ENCODE data around the gene NFIC. TPM values are rescaled to one million over a fixed set of nuclear protein-coding genes. Genes with fewer than 3 reads are reported as not detected.
A peak's percentile ranks its signal among the peaks of the same experiment; 100 is the strongest.
"Not testable (repeated sequence)": the region's sequence is repeated elsewhere in the genome, so short reads cannot be mapped to it uniquely, and the experiment has no call there.

Gene NFIC
- 4.8 and 5.8 TPM in 2 replicates for total RNA-seq (2014; rRNA removed; shearing (Covaris generic))
- polyA plus RNA-seq (2015; cell fraction: cytosol; rRNA removed) = 24.4 and 27.1 TPM in 2 replicates
- 4.1 and 4.8 TPM in 2 replicates for polyA plus RNA-seq (2015; cell fraction: nucleus; rRNA removed)

DNA sequence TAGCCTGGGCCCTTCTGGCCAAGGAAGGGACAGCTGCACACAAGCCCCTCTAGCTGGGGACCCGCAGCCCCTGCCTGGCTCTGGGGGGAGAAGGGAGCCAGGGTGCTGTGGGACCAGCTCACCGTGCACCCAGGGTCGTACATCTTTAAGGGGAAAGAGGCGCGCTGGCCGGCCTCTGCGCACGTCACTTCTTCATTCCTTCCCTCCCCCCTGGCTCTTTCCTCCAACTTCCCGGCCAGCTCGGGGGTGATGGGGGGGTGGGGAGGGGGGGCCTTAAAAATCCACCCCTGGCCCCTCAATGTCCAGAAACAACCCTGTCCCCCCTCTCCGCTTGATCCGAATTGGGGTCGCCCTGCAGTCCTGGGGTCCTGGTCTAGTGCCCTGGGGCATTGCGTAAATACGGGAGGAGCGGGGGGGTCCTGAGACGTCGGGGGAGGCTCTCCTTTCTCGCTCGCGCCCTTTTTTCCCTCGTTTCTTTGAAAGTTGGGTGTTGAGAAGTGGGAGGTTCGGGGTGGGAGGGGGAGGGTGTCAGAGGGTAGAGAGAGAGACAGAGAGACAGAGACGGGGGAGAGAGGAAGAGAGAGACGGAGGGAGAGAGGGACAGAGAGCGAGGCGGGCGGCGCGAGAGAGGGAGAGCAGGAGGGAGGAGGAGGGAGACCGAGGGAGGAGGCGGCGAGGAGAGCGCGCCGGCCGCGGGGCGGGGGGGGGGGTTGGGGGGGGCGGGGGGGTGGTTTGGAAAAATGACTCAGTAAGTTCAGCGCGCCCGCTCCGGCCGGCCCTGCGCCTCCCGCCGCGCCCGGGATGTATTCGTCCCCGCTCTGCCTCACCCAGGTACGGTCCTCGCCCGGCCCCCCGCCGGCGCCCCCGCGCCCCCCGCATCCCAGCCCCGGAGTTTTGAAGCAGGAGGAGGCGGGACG lies at the start of gene NFIC:
Gene NFIC (plus strand): TSS at position 748 of the 917 bp plus-strand sequence. CDS start 54 bp downstream, at position 802.
- in situ Hi-C loops (cut with HindIII; ENCODE audit: low pct_unique_long_range_greater_than_20kb, low sequenced_read_pairs) = no loop called here

GRCh38 chr19:3316659-3317207 lies 49.6 kb upstream of the NFIC start:
- DNase-seq (ENCODE audit: low read depth, low spot score) = no peak
- in situ Hi-C loops (cut with HindIII; ENCODE audit: low pct_unique_long_range_greater_than_20kb, low sequenced_read_pairs) = no loop called here

More for the DNA sequence above, at the start of gene NFIC:
- DNase-seq (ENCODE audit: low read depth, low spot score) = peak; percentile 33

DNA sequence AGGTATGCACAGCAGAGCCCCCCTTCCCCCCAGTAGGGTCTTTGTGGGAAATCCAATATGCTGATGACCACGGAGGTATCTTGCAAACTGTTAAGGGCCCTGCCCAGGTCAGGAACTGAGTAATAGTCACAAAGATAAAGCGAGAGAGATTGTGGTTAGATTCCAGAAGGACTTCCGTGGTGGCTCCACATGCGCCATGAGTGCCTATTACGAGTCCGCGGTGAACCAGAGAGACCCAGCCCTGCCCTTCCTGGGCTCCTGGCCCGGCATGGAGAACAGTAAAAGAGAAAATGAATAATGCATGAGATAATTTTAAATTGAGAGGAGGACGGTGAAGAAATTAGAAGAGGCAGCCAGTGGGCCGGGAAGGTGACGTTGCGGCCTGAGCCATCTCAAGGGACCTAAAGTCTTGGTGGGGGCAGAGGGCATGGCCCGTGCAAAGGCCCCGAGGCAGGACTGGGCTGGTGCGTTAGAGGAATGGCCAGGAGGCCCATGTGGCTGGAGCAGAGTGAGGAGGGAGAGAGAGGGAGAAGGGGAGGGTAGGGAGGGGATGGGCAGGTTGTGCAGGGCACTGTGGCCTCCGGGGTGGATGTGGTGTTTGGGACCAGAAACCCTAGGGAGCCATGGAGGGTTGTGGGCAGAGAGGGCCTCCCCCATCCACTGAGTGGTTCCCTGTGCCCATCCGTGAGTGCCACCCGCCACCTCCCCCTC lies 46.6 kb upstream of the NFIC start:
- in situ Hi-C loops (cut with HindIII; ENCODE audit: low pct_unique_long_range_greater_than_20kb, low sequenced_read_pairs) = no loop called here
- no peak for DNase-seq (ENCODE audit: low read depth, low spot score)

DNA sequence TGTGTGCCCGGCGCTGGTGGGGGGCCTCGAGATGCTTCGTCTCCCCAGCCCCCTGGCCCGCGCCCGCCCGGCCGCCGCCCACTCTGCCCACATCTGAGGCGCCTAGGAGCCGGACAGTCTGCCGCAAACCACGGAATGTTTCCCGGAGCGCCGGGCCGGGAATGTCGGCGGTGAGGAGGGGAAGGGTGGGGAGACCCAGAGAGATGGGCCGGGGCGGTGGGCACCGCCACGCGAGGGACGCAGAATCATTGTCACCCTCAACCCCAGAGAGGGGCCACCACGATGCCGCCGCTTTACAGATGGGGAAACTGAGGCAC lies 46.1 kb upstream of the NFIC start:
- in situ Hi-C loops (cut with HindIII; ENCODE audit: low pct_unique_long_range_greater_than_20kb, low sequenced_read_pairs) = no loop called here
- DNase-seq (ENCODE audit: low read depth, low spot score) = no peak

DNA sequence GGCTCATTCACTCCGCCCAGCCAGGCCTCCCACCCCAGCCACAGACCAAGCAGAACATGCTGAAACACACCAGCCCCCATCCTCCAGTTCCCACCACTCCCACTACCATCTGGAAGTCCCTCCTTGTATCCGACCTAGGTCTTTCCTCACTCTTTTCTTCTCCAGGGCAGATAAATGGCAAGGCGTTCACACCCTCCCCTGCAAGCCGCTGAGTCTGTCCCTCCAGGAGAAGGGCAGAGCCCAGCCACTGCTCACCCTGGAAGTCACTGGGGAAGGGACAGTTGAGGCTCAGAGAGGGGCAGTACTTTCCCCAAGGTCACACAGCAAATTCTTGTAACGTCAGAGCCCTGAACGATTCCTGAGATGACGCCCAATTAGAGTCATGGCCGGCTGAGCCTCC lies 45.5 kb upstream of the NFIC start:
- in situ Hi-C loops (cut with HindIII; ENCODE audit: low pct_unique_long_range_greater_than_20kb, low sequenced_read_pairs) = no loop called here
- no peak for DNase-seq (ENCODE audit: low read depth, low spot score)

GRCh38 chr19:3321696-3322095 lies 44.7 kb upstream of the NFIC start:
- in situ Hi-C loops (cut with HindIII; ENCODE audit: low pct_unique_long_range_greater_than_20kb, low sequenced_read_pairs) = no loop called here
- DNase-seq (ENCODE audit: low read depth, low spot score) = no peak

- no peak for DNase-seq (ENCODE audit: low read depth, low spot score)
- in situ Hi-C loops (cut with HindIII; ENCODE audit: low pct_unique_long_range_greater_than_20kb, low sequenced_read_pairs) = no loop called here
Observed at GRCh38 chr19:3322199-3322978, 44.0 kb upstream of the NFIC start.

DNA sequence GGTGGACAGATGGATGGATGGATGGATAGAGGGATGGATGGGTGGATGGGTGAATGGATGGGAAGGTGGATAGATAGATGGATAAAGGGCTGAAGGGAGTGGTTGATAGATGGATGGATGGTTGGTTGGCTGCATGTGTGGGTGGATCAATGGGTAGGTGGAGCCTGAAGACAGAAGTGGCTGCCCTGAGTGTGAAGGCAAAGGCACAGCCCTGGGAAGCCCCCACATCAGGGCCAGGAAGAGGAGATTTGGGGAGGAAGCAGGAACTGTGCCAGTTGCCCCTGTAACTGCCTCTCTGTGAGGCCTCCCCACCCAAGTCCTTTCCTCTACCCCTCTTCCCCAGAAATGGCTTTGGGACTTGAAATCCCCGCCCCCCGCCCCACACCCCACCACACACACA lies 43.4 kb upstream of the NFIC start:
- in situ Hi-C loops (cut with HindIII; ENCODE audit: low pct_unique_long_range_greater_than_20kb, low sequenced_read_pairs) = no loop called here
- DNase-seq (ENCODE audit: low read depth, low spot score) = no peak

DNA sequence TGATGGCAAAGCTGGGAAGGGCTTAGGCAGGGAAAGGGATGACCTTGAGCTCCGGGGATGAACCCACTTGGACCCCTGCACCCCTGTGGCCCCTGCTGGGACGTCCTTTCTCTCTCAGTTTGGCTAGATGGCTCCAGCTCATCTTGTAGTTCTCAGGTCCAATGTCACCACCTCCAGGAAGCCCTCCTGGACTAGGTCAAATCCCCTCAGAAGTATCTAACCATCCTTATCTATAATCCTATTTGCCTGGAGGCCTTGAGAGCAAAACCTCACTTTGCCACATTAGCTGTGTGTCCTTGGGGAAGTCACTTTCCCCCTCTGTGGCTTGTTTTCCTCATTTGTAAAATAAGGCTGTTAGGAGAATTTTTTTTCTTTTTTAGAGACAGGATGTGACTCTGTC lies 42.7 kb upstream of the NFIC start:
- in situ Hi-C loops (cut with HindIII; ENCODE audit: low pct_unique_long_range_greater_than_20kb, low sequenced_read_pairs) = no loop called here
- no peak for DNase-seq (ENCODE audit: low read depth, low spot score)

GRCh38 chr19:3324405-3324856 lies 42.0 kb upstream of the NFIC start:
- in situ Hi-C loops (cut with HindIII; ENCODE audit: low pct_unique_long_range_greater_than_20kb, low sequenced_read_pairs) = no loop called here
- peak; percentile 62 for DNase-seq (ENCODE audit: low read depth, low spot score)

DNA sequence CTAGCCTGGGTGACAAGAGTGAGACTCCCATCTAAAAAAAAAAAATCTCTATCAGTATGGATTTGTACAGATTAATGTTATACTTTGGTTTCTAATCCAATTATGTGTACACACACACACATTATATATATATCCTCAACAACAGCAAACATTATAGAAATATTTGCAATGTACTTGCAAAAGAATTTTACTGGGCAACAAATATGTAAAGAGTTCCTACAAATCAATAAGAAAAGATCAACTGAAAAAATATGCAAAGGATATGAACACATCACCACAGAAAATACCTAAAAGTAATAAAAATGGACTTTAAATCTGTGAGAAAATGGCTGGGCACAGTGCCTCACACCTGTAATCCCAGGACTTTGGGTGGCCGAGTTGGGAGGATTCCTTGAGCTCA lies 40.9 kb upstream of the NFIC start:
- in situ Hi-C loops (cut with HindIII; ENCODE audit: low pct_unique_long_range_greater_than_20kb, low sequenced_read_pairs) = no loop called here
- DNase-seq (ENCODE audit: low read depth, low spot score) = no peak

- DNase-seq (ENCODE audit: low read depth, low spot score) = no peak
- in situ Hi-C loops (cut with HindIII; ENCODE audit: low pct_unique_long_range_greater_than_20kb, low sequenced_read_pairs) = no loop called here
Observed at GRCh38 chr19:3328743-3329142, 37.6 kb upstream of the NFIC start.

DNA sequence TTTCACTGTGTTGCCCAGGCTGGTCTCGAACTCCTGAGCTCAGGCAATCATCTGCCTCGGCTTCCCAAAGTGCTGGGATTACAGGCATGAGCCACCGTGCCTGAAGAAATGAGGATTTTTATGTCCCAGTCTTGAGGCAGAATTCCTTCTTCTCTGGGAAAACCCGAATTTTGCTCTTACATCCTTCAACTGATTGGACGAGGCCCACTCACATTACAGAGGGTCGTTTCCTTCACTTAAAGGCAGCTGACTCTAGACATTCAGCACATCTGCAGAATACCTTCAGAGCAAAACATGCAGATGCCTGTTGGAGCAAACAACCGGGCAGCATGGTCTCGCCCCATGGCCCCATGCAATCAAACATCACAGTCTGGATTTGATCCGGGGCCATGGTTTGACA lies 36.3 kb upstream of the NFIC start:
- no peak for DNase-seq (ENCODE audit: low read depth, low spot score)
- in situ Hi-C loops (cut with HindIII; ENCODE audit: low pct_unique_long_range_greater_than_20kb, low sequenced_read_pairs) = no loop called here

DNA sequence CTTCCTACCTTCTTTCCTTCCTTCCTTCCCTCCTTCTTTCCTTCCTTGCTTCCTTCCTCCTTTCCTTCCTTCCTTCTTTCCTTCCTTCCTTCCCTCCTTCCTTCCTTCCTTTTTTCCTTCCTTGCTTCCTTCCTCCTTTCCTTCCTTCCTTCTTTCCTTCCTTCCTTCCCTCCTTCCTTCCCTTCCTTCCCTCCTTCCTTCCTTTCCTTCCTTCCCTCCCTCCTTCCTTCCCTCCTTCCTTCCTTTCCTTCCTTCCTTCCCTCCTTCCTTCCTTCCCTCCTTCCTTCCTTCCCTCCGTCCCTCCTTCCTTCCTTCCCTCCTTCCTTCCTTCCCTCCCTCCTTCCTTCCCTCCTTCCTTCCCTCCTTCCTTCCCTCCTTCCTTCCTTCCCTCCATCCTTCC lies 34.2 kb upstream of the NFIC start:
- in situ Hi-C loops (cut with HindIII; ENCODE audit: low pct_unique_long_range_greater_than_20kb, low sequenced_read_pairs); DNase-seq (ENCODE audit: low read depth, low spot score): not testable (repeated sequence)

DNA sequence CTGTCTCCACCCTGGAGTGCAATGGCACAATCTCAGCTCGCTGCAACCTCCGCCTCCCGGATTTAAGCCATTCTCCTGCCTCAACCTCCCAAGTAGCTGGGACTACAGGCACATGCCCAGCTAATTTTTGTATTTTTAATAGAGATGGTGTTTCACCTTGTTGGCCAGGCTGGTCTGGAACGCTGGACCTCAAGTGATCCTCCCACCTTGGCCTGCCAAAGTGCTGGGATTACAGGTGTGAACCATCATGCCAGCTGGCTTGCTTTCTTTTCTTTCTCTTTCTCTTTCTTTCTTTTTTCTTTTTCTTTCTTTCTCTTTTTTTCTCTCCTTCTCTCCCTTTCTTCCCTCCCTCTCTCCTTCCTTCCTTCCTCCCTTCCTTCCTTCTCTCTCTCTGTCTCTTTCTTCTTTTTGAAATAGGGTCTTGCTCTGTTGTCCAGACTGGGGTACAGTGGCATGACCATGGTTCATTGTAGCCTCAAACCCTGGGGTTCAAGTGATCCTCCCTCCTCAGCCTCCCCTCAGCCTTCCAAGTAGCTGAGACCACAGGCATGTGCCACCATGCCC lies 33.3 kb upstream of the NFIC start:
- in situ Hi-C loops (cut with HindIII; ENCODE audit: low pct_unique_long_range_greater_than_20kb, low sequenced_read_pairs) = no loop called here
- no peak for DNase-seq (ENCODE audit: low read depth, low spot score)

- DNase-seq (ENCODE audit: low read depth, low spot score) = no peak
- in situ Hi-C loops (cut with HindIII; ENCODE audit: low pct_unique_long_range_greater_than_20kb, low sequenced_read_pairs) = no loop called here
Observed at GRCh38 chr19:3333662-3334061, 32.7 kb upstream of the NFIC start.

DNA sequence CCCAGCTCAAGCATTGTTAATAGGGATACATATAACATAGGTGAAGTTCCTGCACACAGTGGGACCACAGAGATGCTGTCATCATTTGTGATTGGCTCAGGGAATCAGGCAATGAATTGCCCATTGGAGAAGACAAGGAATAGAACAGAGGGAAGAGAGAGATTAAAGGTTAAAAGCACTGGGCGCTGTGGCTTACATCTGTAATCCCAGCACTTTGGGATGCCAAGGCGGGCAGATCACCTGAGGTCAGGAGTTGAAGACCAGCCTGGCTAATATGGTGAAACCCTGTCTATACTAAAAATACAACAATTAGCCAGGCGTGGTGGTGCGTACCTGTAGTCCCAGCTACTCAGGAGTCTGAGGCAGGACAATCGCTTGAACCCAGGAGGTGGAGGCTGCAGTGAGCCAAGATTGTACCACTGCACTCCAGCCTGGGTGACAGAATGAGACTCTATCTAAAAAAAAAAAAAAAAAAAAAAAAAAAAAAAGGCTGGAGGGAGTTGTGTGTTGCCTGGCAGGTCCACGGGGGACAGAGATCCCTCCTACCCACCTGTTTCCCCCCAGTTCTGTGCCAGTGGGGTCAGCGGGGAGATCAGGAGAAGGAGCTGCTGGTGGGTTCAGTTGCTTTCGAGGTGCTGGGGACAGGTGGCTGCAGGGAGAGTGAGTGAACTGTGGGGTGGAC lies 31.5 kb upstream of the NFIC start:
- in situ Hi-C loops (cut with HindIII; ENCODE audit: low pct_unique_long_range_greater_than_20kb, low sequenced_read_pairs); DNase-seq (ENCODE audit: low read depth, low spot score): not testable (repeated sequence)

All from SK-MEL-5 (cell line).